GM23248 (cell line): Measurements from ENCODE around the gene SLC4A5.

ENCODE experiments used
- EZH2 ChIP-seq: fragments of 200-600 bp; sonication (generic); IDR thresholded peaks from 2 replicates; pipeline ENCODE4 v1.6.1; 2018; ENCODE audit warnings: antibody characterized with exemption, mild to moderate bottlenecking; ENCODE audit not compliant: insufficient read depth, poor library complexity, severe bottlenecking
- EZH2phosphoT487 ChIP-seq: fragments of 200-600 bp; sonication (generic); IDR thresholded peaks from 2 replicates; pipeline ENCODE4 v1.6.1; 2018; ENCODE audit warnings: antibody characterized with exemption, moderate library complexity, mild to moderate bottlenecking, low read depth; ENCODE audit not compliant: insufficient read depth

DNA sequence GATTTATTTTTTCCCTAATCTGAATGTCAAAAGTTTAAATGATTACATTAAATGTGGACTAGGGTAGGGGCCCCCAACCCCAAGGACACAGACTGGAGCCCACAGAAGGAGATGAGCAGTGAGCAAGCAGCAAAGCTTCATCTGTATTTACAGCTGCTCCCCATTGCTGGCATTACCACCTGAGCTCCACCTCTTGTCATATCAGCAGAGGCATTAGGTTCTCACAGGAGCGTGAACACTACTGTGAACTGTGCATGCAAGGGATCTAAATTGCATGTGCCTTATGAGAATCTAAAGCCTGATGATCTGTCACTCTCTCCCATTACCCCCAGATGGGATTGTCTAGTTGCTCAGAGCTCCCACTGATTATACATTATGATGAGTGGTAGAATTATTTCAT lies 168.3 kb downstream of the SLC4A5 start:
- TF ChIP-seq EZH2 (no peak), EZH2phosphoT487 (no peak)
